HepG2 (cell line): ENCODE measurements around the gene VAMP5. TPM values are rescaled to one million over a fixed set of nuclear protein-coding genes. Genes with fewer than 3 reads are reported as not detected.
A peak's percentile ranks its signal among the peaks of the same experiment; 100 is the strongest.

Source experiments
- ATAC-seq: fragments of 200-7000 bp; cut with Tn5 transposase; 3 replicates; pipeline ENCODE4 v1.9.1; 2020; ENCODE audit warnings: mild to moderate bottlenecking, moderate library complexity
- BruUV-seq: library from RNA; stranded (reverse); fragments of 400-500 nt; replicated peaks from 2 replicates; lab custom pipeline; 2021; lab: Mats Ljungman, UMichigan
- CTCF ChIA-PET: fragments of 300-600 bp; formaldehyde crosslinking; extraction: SDS; loops from one replicate; lab custom pipeline; 2021; ENCODE audit warnings: low total read pairs, inconsistent platforms, low intra/inter-chr PET ratio; lab: Yijun Ruan, JAX
- POLR2A ChIA-PET: fragments of 350-600 bp; sonication (Branson Sonifier 250); formaldehyde crosslinking; loops from one replicate; lab custom pipeline; 2020; ENCODE audit warnings: antibody characterized with exemption, inconsistent platforms; lab: Yijun Ruan, JAX
- DNase-seq: peaks from one replicate; pipeline ENCODE4 v3.0.0-alpha.2; 2015; ENCODE audit warnings: low spot score
- FAIRE-seq: peaks from 3 replicates; lab custom pipeline; 2011; peaks lifted over from hg19 to GRCh38; lab: Jason Lieb, UNC
- H2AFZ ChIP-seq: one replicate; pipeline ENCODE4 v1.6.1; 2011; ENCODE audit warnings: low read length, inconsistent platforms
- H3K27ac ChIP-seq: fragments of 300-600 bp; 3 replicates; pipeline ENCODE4 v1.8.0; 2011; ENCODE audit warnings: mixed run types, mild to moderate bottlenecking, mixed read lengths, low read length, inconsistent platforms; ENCODE audit not compliant: insufficient read depth; ENCODE audit errors: extremely low read length
- H3K27me3 ChIP-seq, 2 experiments: fragments of 200-600 bp in 1 of 2; 2 replicates in 1 of 2; 3 replicates in 1 of 2; pipeline versions ENCODE4 v1.6.0 to v1.8.0; 2011; ENCODE audit warnings: low read length in 2 of 2, mild to moderate bottlenecking in 2 of 2, moderate library complexity in 2 of 2, inconsistent platforms in 1 of 2; ENCODE audit not compliant: insufficient read depth in 2 of 2, control insufficient read depth in 1 of 2
- H3K36me3 ChIP-seq, 2 experiments: fragments of 200-600 bp in 1 of 2; replicated peaks in 1 of 2; 2 replicates in 1 of 2; 3 replicates in 1 of 2; pipeline versions ENCODE4 v1.5.1 to v1.8.0; 2011; ENCODE audit warnings: low read length in 2 of 2, inconsistent platforms in 1 of 2; ENCODE audit not compliant: insufficient read depth in 2 of 2, control insufficient read depth in 1 of 2
- H3K4me1 ChIP-seq: 2 replicates; pipeline ENCODE4 v1.5.1; 2012; ENCODE audit warnings: low read length, inconsistent platforms; ENCODE audit not compliant: insufficient read depth
- H3K4me2 ChIP-seq: 2 replicates; pipeline ENCODE4 v1.6.0; 2011; ENCODE audit warnings: low read depth, low read length, inconsistent platforms
- H3K4me3 ChIP-seq, 3 experiments: fragments of 200-600 bp in 1 of 3; sonication (generic), shearing (Covaris generic) in 1 of 3; replicated peaks in 1 of 3; 2 replicates each; pipeline ENCODE4 v1.5.1; 2011 to 2016; ENCODE audit warnings: low read length in 3 of 3, inconsistent platforms in 2 of 3, low read depth in 2 of 3, mild to moderate bottlenecking in 2 of 3, control low read depth in 1 of 3, mixed read lengths in 1 of 3; ENCODE audit not compliant: insufficient read depth in 1 of 3
- H3K79me2 ChIP-seq: one replicate; pipeline ENCODE4 v1.6.1; 2011; ENCODE audit warnings: low read length, inconsistent platforms; ENCODE audit not compliant: insufficient read depth
- H3K9ac ChIP-seq: 2 replicates; pipeline ENCODE4 v1.6.0; 2011; ENCODE audit warnings: mild to moderate bottlenecking, low read depth, low read length, inconsistent platforms; ENCODE audit not compliant: insufficient read depth
- H3K9me3 ChIP-seq: 2 replicates; pipeline ENCODE4 v1.5.1; 2012; ENCODE audit warnings: mild to moderate bottlenecking, low read length
- H4K20me1 ChIP-seq: 2 replicates; pipeline ENCODE4 v1.6.0; 2011; ENCODE audit warnings: inconsistent platforms, mild to moderate bottlenecking, low read length, moderate library complexity; ENCODE audit not compliant: insufficient read depth
- CCDC6 ChIP-seq: sonication (generic); formaldehyde crosslinking; IDR thresholded peaks from 2 replicates; pipeline ENCODE4 v1.8.1; 2022; ENCODE audit warnings: mild to moderate bottlenecking, missing genetic modification reagents, moderate library complexity
- ELK4 ChIP-seq: sonication (generic); formaldehyde crosslinking; IDR thresholded peaks from 2 replicates; pipeline ENCODE4 v1.9.0; 2021; ENCODE audit warnings: missing genetic modification reagents, borderline replicate concordance
- GATA4 ChIP-seq: sonication (generic); IDR thresholded peaks from 2 replicates; pipeline ENCODE4 v1.6.1; 2016; ENCODE audit warnings: antibody characterized with exemption, low read depth, borderline replicate concordance
- HNRNPLL ChIP-seq: fragments of 200-400 bp; formaldehyde crosslinking; IDR thresholded peaks from 2 replicates; pipeline ENCODE4 v1.6.1; 2017; ENCODE audit warnings: mild to moderate bottlenecking, low read depth, low read length; ENCODE audit not compliant: poor library complexity, severe bottlenecking
- KLF6 ChIP-seq: IDR thresholded peaks from 2 replicates; pipeline ENCODE4 v1.8.0; 2016; ENCODE audit warnings: missing biosample characterization, missing genetic modification reagents
- MYC ChIP-seq: sonication (generic); formaldehyde crosslinking; IDR thresholded peaks from 2 replicates; pipeline ENCODE4 v1.9.0; 2021; ENCODE audit warnings: missing genetic modification reagents, borderline replicate concordance
- PCBP2 ChIP-seq: fragments of 200-400 bp; formaldehyde crosslinking; optimal IDR thresholded peaks from 2 replicates; pipeline ENCODE3; 2018; ENCODE audit warnings: low read length, low read depth; ENCODE audit not compliant: poor library complexity, severe bottlenecking
- SP2 ChIP-seq: sonication (generic); formaldehyde crosslinking; IDR thresholded peaks from 2 replicates; pipeline ENCODE4 v1.5.1; 2020; ENCODE audit warnings: mild to moderate bottlenecking, missing genetic modification reagents
- ZFX ChIP-seq: sonication (generic); formaldehyde crosslinking; IDR thresholded peaks from 2 replicates; pipeline ENCODE4 v1.4.0; 2020; ENCODE audit warnings: mild to moderate bottlenecking, low read depth, missing genetic modification reagents, moderate library complexity
- ZNF10 ChIP-seq: sonication (generic); formaldehyde crosslinking; IDR thresholded peaks from 2 replicates; pipeline ENCODE4 v1.4.0; 2020; ENCODE audit warnings: mild to moderate bottlenecking, low read depth, missing genetic modification reagents, borderline replicate concordance
- ZNF317 ChIP-seq: sonication (generic); formaldehyde crosslinking; IDR thresholded peaks from 2 replicates; pipeline ENCODE4 v1.5.0; 2020; ENCODE audit warnings: mild to moderate bottlenecking, missing genetic modification reagents
- ZNF709 ChIP-seq: sonication (generic); formaldehyde crosslinking; IDR thresholded peaks from 2 replicates; pipeline ENCODE4 v1.5.0; 2020; ENCODE audit warnings: mild to moderate bottlenecking, missing genetic modification reagents
- ZNF782 ChIP-seq: sonication (generic); formaldehyde crosslinking; IDR thresholded peaks from 2 replicates; pipeline ENCODE4 v1.4.0; 2020; ENCODE audit warnings: missing genetic modification reagents, mild to moderate bottlenecking, borderline replicate concordance
- ZSCAN31 ChIP-seq: sonication (generic); formaldehyde crosslinking; IDR thresholded peaks from 2 replicates; pipeline ENCODE4 v1.5.0; 2020; ENCODE audit warnings: low read depth, mild to moderate bottlenecking, missing genetic modification reagents
- WGBS: methylation state at CpG from one replicate; pipeline ENCODE4 v1.1.6; 2017; ENCODE audit warnings: low lambda C conversion rate; 5-methylcytosine and 5-hydroxymethylcytosine counted together
- in situ Hi-C: cut with HindIII; loops from 2 replicates; pipeline ENCODE4 v1.10.0; 2017; ENCODE audit warnings: low pct_unique_long_range_greater_than_20kb; ENCODE audit not compliant: extremely low pct_ligation_motif_present
- intact Hi-C: fragments of 100-400 bp; cut with micrococcal nuclease; formaldehyde crosslinking; loops from one replicate; pipeline ENCODE4 v1.10.0; 2022; ENCODE audit not compliant: unreplicated experiment
- polyA plus RNA-seq, 8 experiments: library from polyadenylated mRNA; depleted of rRNA in 3 of 8; stranded (reverse) in 7 of 8; unstranded in 1 of 8; fragments of >200 nt; fragmentation: Illumina TruSeq in 4 of 8; extraction: Trizol in 4 of 8; gene quantifications; 2 replicates each; pipeline versions ENCODE4 v1.2.1 to v1.2.3, GENCODE V29; 2011 to 2016; ENCODE audit warnings: low read depth in 4 of 8, missing spikeins in 1 of 8, mixed read lengths in 1 of 8; ENCODE audit not compliant: insufficient read depth in 1 of 8
- total RNA-seq, 5 experiments: library from RNA; depleted of rRNA; stranded (reverse); fragments of >200 nt; fragmentation: Illumina TruSeq; extraction: Trizol; gene quantifications; 2 replicates each; pipeline ENCODE4 v1.2.3, GENCODE V29; 2016; ENCODE audit warnings: low read depth in 1 of 5
- TF ChIP-seq, protein P1 (sequence below): sonication (generic); formaldehyde crosslinking; IDR thresholded peaks from 2 replicates; pipeline ENCODE4 v1.4.0; 2020; ENCODE audit warnings: missing genetic modification reagents, mild to moderate bottlenecking, borderline replicate concordance
- TF ChIP-seq, protein P2 (sequence below): sonication (generic); formaldehyde crosslinking; IDR thresholded peaks from 2 replicates; pipeline ENCODE4 v1.4.0; 2020; ENCODE audit warnings: missing genetic modification reagents, borderline replicate concordance

Gene VAMP5
- total and polyA plus RNA-seq, 2 of the 13 experiments (the other 11 are each of a cell fraction or from before 2014, with no cell fraction given) = 7.2 to 56.7 TPM

DNA sequence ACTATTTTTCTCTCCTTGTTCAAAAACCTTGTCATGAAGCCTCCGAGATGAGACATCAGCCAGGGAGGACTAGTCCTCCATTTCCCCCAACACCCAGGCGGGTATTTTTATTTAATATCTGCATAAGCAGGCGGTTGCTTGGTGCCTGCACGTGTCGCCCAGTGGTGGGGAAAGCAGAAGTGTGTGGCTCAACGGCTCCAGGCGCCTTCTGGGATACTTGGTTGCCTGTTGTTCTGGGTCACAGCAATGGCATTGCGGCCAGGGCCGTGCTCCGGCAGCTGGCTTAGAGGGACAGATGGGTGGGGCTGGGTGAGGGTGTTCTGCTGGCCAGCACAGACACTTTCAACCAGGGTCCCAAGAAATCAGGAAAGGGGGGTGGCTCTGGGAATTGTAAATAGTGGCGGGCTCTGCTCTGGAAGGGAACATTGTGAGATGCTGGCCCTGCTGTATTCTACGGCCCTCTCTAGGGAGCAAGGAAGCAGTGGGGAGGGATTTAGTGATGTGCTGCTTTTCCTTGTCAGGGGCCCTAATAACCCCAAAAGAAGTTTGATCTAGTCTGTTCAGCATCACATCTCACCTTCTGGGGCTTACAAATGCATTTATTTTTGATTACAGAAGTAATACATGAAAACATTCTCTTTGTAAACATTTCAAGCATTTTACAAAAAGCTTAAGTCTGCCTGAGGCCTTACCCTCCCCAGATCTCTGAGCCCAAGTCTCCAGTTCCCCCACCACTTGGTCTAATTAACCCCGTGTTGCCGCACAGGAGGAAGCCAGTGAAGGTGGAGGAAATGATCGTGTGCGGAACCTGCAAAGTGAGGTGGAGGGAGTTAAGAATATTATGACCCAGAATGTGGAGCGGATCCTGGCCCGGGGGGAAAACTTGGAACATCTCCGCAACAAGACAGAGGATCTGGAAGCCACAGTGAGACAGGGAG is 5.7 kb upstream of the VAMP5 start:
- Histone ChIP-seq H3K79me2 (peaks cover 12% of the 10 kb centered on the region), H3K4me3 (peak overlapping the region; percentile 79 to 90 (median 87)), H3K4me1 (peaks cover 60% of the 10 kb centered on the region), H3K27ac (peak overlapping the region; percentile 64), H3K9me3 (no peaks in the 10 kb centered on the region), H3K36me3 (peaks cover 0 to 7% of the 10 kb centered on the region in 2 experiments; a peak in 4 of 5 replicates), H2AFZ (peak overlapping the region; percentile 7), H4K20me1 (no peaks in the 10 kb centered on the region), H3K4me2 (peak overlapping the region; percentile 95), H3K9ac (peak overlapping the region; percentile 80), H3K27me3 (no peaks in the 10 kb centered on the region; a peak in 1 of 5 replicates)
- BruUV-seq = no TSS peak
- WGBS = 34% methylated on average over 18 of the region's 19 CpGs
- in situ Hi-C loops = no loop called here
- FAIRE-seq (no peak), ATAC-seq (peak; percentile 65), DNase-seq (no peak)
- ChIA-PET CTCF (no interaction called here), POLR2A (interaction anchor here (0.7 to 12.7 kb wide), 22 partner anchors 9 to 179 kb away, joined by 3 to 201 read pairs (median 8); partner anchors contain the start of genes C2orf68, GGCX, MAT2A and RNF181)
- intact Hi-C loops = no loop called here
- peak; percentile 0 for TF ChIP-seq HNRNPLL
- no peak for TF ChIP-seq PCBP2
- TF ChIP-seq SP2 (CRISPR knock-in tag) = no peak
- no peak for TF ChIP-seq ZSCAN31 (CRISPR knock-in tag)
- TF ChIP-seq MYC (CRISPR knock-in tag) = no peak
- no peak for TF ChIP-seq ELK4 (CRISPR knock-in tag)
- TF ChIP-seq, protein P1, sequence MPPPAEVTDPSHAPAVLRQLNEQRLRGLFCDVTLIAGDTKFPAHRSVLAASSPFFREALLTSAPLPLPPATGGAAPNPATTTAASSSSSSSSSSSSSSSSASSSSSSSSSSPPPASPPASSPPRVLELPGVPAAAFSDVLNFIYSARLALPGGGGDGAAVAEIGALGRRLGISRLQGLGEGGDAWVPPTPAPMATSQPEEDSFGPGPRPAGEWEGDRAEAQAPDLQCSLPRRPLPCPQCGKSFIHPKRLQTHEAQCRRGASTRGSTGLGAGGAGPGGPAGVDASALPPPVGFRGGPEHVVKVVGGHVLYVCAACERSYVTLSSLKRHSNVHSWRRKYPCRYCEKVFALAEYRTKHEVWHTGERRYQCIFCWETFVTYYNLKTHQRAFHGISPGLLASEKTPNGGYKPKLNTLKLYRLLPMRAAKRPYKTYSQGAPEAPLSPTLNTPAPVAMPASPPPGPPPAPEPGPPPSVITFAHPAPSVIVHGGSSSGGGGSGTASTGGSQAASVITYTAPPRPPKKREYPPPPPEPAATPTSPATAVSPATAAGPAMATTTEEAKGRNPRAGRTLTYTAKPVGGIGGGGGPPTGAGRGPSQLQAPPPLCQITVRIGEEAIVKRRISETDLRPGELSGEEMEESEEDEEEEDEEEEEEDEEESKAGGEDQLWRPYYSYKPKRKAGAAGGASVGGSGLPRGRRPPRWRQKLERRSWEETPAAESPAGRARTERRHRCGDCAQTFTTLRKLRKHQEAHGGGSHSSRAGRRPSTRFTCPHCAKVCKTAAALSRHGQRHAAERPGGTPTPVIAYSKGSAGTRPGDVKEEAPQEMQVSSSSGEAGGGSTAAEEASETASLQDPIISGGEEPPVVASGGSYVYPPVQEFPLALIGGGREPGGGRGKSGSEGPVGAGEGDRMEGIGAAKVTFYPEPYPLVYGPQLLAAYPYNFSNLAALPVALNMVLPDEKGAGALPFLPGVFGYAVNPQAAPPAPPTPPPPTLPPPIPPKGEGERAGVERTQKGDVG (CRISPR knock-in tag) = no peak
- TF ChIP-seq KLF6 (CRISPR knock-in tag) = no peak
- no peak for TF ChIP-seq GATA4
- no peak for TF ChIP-seq ZNF317
- no peak for TF ChIP-seq ZNF10 (CRISPR knock-in tag)
- TF ChIP-seq, protein P2, sequence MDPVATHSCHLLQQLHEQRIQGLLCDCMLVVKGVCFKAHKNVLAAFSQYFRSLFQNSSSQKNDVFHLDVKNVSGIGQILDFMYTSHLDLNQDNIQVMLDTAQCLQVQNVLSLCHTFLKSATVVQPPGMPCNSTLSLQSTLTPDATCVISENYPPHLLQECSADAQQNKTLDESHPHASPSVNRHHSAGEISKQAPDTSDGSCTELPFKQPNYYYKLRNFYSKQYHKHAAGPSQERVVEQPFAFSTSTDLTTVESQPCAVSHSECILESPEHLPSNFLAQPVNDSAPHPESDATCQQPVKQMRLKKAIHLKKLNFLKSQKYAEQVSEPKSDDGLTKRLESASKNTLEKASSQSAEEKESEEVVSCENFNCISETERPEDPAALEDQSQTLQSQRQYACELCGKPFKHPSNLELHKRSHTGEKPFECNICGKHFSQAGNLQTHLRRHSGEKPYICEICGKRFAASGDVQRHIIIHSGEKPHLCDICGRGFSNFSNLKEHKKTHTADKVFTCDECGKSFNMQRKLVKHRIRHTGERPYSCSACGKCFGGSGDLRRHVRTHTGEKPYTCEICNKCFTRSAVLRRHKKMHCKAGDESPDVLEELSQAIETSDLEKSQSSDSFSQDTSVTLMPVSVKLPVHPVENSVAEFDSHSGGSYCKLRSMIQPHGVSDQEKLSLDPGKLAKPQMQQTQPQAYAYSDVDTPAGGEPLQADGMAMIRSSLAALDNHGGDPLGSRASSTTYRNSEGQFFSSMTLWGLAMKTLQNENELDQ (CRISPR knock-in tag) = no peak
- TF ChIP-seq ZFX (CRISPR knock-in tag) = no peak; the same call in none of the 2 replicates
- TF ChIP-seq ZNF709 (CRISPR knock-in tag) = no peak
- TF ChIP-seq ZNF782 = no peak
- TF ChIP-seq CCDC6 (CRISPR knock-in tag) = no peak
